Hematopoietic multipotent progenitor cell treated with erythropoietin and hydrocortisone succinate and interleukin-3 and kit ligand, for 15 days (in vitro differentiated cells): Measurements from ENCODE around the gene UBE2J1.
"Not testable (repeated sequence)": the region's sequence is repeated elsewhere in the genome, so short reads cannot be mapped to it uniquely, and the experiment has no call there.

Experiments used
- DNase-seq: peaks from one replicate; pipeline ENCODE4 v3.0.0-alpha.2; 2015; ENCODE audit warnings: low spot score

Gene UBE2J1, protein sequence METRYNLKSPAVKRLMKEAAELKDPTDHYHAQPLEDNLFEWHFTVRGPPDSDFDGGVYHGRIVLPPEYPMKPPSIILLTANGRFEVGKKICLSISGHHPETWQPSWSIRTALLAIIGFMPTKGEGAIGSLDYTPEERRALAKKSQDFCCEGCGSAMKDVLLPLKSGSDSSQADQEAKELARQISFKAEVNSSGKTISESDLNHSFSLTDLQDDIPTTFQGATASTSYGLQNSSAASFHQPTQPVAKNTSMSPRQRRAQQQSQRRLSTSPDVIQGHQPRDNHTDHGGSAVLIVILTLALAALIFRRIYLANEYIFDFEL

DNA sequence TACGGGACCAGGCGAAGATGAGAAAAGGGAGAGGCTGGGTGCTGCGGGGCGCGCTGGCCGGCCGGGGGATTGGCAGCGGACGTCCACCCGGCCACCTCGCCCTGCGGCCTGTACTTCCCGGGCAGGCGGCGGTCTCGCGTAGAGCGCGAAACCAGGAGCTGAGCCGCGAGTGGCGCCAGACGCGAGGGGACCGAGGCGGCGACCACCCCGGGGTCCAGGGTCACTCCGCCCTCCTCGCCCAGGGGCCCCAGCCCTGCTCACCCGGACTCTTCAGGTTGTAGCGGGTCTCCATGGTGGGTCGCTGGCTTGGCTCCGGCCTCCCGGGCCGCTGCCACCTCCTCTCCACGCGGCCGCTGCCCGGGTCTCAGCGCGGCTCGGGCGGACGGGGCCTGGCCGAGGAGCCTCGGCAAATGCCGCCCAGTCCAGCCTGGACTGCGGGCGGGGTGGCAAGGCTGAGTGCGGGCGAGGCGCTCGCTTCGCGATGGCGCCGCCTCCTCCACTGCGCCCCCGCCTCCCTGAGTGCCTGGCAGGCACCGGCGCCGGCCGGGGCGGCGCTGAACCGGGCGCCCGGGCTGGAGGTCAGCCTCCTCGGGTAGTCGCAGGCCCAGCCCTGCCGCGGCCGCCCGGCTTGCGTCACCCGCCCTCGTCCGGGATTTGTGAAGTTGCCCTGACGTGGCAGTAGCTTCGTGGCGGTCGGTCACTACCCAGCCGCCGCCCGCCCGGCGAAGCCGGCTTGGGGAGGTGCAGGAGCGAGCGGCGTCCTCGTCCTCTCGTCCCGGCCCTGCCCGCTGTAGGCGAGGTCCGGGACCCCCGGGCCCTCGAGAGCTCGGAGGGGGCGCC is at the start of gene UBE2J1:
TSS of gene UBE2J1 (minus strand) at position 445 of the 840 bp plus-strand sequence. CDS start at position 292, 153 bp downstream.
- peak; percentile 85 for DNase-seq

DNA sequence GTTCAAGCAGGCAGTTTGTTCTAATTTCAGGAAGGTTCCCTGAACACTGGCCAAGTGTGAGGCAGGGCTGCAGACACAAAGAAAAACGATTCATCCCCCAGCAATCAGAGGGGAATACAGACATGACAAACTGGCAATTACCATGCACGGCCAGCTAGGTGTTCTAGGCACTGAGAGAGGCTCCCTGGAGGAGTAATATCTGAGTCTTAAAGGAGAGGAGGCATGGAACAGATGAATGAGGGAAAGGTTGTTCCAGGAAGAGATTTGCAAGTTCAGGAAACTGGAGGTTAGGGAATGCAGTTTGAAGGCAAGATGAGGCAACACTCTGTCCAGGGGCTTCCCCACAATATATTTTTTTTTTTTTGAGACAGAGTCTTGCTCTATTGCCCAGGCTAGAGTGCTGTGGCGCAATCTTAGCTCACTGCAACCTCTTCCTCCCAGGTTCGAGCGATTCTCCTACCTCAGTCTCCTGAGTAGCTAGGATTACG is 48.4 kb upstream of the UBE2J1 start:
- no peak for DNase-seq

DNA sequence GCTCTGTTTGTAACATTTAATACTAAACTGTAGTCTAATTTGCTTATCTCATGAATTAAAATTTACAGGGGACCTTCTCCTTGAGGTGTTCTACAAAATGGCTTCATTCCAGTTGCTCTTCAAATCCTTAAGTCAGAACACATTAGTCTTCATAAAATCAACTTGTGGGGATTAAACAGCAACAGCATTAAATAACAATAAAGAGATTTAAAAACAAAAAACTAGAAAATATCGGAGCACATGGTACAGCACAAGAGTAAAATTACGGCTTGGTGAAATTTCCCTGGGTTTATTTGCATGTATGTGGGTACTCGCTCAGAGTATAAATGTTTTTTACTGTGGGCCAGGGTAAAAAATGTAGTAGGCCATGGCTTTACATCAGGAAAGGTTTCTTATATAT is 47.5 kb upstream of the UBE2J1 start:
- no peak for DNase-seq

DNA sequence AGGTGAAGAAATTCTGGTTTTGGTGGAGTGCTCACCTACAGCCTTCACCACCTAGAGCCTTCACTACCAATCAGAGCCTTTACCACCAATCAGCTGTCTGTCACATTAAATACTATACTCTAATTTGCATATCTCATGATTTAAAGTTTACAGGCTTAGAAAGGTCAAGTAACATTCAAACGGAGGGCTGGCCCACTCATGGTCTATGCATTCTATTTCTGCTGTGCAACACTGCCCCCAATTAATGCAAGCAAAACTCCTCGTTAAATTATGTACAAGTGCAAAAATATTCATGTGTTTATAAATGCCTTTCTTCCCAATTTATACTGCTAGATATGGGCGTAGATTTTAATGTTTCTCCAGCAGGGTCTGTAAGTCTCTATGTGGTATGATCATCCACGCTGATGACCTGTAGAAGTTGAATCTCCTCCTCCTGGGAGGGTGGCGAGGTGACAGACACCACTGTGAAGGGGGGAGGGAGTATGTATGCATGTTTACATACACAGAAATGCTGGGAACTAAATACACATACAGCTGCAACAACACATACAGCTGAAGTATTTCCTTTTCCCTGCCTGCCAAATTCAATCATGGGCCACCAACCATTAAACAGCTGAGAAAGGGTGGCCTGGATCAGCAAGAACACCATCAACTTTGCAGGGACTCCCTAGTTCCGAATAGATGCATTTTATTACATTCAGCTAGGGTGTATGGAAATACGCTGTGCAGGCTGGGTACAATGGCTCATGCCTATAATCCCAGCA is 46.4 kb upstream of the UBE2J1 start:
- no peak for DNase-seq

DNA sequence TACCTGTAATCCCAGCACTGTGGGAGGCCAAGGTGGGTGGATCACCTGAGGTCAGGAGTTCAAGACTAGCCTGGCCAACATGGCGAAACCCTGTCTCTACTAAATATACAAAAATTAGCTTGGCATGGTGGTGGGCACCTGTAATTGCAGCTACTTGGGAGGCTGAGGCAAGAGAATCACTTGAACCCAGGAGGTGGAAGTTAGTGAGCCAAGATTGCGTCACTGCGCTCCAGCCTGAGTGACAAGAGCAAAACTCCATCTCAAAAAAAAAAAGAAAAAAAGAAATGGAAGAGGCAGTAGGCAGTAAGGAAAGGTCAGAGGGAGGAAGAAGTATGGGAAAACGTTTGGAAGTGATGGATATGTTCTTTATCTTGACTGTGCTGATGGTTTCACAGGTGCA is 45.4 kb upstream of the UBE2J1 start:
- not testable (repeated sequence) for DNase-seq

DNA sequence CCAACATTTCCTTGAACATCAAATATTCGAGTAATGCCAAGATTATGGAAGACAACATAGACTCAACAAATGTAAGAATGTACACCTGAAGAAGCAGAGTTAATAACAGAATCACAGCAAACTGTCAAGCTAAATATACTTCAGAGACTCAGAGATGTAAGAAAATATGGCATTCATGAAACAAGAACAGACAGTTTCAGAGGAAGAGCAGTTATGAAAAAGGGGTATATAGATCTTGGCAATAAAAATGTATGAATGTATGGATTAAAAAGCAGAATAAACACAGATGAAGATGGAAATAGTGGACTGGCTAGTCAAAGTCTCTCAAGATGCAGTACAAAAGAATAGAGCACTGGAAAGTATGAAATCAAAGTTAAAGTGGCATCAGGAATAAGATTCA is 41.1 kb upstream of the UBE2J1 start:
- no peak for DNase-seq

DNA sequence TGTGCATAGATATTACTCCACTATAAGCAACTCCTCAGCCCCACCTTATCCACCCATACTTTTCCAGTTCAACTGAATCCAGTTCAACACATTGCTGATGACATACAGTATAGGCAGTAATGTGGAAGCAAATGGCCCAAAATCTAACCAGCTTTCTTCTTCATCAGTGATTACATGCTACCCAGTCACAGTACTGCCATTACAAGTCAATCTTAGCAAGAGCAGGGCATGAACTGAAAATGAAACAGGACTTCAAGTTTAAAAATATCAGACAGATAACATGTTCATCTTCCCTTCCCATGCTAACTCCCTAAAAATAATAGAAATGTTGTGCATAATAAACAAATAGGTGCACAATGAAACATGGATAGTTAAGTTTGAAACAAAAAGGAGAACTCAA is 40.3 kb upstream of the UBE2J1 start:
- no peak for DNase-seq

DNA sequence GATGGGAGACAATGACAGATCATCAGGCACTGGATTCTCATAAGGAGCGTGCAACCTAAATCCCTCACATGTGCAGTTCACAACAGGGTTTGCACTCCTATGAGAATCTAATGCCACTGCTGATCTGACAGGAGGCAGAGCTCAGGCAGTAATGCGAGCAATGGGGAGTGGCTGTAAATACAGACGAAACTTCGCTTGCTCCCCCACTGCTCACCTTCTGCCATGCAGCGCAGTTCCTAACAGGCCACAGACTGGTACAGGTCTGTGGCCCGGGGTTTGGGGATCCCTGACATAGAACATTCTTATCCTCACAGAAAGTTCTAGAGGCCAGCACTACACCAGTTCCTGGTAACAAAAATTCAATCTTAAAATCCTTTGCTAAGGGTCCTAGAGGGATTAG is 36.3 kb upstream of the UBE2J1 start:
- no peak for DNase-seq

DNA sequence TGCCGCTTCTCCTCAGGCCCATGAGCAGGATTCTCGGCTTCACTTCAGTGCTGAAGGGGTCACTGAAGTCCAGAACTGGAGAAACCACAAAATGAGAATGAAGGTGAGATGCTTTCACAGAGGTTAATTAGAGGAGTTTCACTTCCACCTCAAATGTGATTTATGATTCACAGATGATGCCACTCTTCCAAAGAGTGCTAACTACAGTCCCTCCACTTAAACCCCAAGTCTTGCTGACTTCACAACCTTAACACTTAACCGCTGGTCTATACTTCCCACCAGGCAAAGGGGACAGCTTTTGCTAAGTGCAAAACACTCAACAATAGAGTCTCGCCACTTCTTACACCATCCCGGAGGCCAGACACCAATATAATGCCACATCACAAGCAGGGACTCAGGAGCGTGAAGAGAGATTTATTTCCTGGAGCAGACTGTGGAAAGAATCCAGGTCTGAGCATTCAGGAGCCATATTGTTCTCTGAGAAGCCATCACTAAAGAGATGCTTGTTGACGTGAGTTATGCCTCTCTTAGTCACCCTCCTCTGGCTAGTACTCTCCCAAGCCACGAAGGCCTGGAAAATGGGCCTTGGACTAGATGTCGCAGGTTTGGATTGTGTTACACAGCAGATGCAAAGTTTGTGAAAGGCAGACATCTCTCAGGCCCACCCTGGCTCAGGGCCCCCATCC is 35.1 kb upstream of the UBE2J1 start:
- no peak for DNase-seq

DNA sequence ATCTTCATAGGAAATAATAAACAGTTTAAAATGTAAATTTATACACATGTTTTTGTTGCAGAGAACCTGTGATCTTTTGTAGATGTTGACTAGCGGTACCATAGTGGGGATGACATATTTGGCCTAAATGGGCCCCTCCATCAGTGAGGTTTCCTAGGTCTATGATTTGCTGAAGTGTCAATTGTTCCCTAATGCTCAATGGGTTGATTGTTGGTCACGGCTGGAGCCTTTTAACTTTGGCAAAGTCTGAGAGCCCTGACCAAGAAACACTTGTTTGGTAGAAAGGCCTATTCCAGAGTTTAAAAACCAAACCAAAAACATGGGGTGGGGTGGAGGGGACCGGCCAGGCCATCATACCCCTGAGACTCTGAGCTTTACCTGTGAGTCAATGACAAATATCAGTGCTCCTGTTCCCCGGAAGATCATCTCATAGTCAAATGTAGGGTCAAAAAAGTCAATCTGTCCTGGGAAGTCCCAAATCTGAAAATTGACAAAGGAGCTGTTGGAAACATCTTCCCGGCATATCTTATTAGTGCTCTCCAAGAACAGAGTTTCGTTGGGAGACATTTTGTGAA is 34.5 kb upstream of the UBE2J1 start:
- DNase-seq: no peak

DNA sequence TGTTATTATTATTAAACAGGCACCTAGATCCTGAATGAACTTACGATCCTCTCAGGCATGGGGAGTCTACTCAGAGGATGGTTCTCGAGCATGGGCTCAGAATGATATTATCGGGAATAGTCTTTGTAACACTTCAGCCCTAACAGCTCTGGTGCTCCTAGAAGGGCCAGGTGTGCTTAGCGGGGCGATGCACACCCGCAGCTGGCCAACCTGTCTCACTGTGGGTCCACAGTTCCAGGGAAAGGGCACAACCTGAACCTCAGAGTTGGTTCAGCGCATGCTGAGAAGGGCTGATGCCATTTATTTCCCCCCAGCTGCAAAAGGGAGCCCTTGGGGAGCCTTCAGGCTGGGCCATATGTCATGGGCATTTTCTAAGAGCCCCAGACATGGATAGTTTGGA is 33.3 kb upstream of the UBE2J1 start:
- DNase-seq: no peak

DNA sequence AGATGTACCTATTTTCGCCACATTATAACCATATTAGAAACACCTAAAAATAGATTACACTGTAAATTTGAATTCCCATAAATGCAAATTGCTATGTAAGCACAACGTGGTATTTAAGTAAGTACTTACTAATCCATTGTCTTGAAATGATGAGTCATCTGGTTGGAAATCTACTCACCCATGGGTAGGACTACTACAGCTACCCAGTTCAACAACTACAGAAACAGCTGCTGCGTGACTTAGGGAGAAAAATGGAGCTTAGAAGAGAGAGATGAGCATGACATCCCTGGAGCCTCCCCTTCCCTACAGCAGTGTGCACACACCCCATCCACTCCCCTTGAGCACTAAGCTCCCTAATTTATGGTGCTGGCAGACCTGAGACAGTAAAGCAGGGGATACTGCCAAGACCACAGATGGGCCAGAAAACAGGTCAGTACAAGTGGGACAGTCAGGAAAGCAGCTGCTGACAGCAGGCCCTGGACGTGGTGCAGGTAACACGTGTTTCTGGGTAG is 32.7 kb upstream of the UBE2J1 start:
- DNase-seq: no peak

DNA sequence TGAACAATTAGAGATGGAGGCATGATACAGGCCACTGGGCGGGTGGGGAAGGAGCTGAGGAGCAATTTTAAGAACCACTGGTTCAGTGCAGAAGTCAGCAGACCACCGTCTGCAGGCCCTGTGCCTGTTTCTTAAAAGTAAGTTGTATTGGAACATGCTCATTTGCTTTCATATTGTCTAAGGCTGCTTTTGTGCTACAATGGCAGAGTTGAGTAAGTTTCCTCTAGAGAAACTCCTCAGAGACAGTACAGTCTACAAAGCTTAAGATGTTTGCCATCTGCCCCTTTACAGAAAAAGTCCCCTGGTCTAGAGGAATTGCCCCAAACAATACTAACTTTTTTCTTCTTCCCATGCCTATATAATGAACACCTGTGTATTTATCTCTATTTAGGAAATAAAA is 28.5 kb upstream of the UBE2J1 start:
- no peak for DNase-seq

DNA sequence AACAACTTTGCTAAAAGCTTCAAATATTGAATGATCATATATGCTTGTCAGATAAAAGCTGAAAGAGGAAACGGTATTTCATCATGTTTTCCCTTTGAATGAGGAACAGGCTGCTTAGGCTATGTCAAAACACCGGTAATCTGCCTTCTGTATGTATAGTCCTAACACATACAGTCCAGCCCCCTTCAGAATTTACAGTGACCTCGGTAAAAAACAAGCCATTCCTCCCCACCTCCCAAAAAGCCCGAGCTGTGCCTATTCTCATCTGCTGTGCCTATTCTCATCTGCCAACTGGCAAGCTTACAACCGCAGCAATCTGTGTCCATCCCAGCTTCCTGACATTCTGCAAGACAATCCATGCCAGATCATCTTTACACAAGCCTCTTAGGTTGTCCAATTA is 26.8 kb upstream of the UBE2J1 start:
- no peak for DNase-seq

DNA sequence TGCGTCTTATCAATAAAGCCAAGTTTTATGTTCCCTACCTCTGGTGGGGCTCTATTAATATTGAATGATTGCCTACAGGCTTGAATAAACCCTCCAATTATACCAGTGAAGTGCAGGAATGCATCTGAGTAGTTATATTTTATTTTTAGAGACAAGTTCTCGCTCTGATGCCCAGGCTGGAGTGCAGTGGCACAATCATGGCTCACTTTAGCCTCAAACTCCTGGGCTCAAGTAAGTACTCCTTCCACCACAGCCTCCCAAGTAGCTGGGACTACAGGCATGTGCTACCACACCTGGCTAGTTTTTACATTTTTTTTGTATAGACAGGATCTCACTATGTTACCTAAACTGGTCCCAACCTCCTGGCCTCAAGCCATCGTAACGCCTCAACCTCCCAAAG is 26.1 kb upstream of the UBE2J1 start:
- DNase-seq: no peak

DNA sequence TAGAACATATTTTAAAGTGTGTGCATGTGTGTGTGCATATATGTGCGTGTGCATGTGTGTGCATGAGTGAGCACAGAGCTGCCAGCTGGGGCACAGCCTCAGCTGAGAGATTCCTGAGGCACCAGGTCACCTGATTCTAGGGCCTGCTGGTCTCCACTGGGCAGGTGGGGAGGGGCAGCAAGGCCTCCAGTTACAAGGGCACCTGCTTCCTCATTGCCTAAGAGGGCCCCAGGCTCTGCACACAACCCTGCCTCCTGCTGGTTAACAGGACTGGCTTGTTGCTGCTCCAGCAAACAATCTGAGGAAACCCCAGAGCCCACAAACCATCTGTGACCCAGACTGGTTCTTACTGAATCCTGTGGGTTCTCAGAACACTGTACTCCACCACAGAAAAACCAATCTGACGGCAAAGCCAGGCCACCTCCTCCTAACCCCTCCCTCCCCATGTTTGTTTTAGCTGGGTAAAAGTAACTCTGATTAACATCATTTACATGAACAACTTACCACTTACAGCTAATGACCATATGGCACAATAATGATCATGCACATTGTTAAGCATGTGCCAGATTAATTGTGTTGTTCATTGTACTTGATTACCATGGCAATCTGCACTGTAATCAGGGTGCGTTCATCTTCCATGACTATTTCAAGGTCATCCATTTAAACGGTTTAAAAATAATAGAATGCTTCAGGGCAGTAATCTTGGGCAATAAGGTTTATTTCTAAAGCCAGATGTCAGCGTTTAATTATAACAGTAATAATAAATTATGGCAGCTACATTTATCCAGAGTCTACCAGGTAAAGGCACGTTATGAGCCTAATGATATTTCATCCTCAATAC is 23.1 kb upstream of the UBE2J1 start:
- no peak for DNase-seq

DNA sequence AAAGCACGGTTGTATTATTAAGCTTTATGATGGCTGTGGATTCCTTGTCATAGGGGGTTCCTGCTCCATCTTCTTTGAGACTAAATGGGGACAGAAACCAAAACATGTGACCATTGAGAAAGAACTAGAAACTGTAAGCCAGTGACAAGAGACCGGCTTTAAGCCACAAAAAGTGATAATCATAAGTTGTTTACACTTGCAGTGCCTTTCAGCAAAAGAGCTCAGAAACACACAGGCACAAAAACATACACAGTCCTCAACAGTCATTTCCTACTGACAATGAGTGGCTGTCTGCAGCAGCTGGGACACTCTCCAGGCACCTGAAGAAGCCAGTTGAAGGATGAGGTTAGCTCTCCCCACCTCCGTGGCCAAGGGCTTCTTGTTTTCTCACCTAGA is 20.0 kb upstream of the UBE2J1 start:
- no peak for DNase-seq

DNA sequence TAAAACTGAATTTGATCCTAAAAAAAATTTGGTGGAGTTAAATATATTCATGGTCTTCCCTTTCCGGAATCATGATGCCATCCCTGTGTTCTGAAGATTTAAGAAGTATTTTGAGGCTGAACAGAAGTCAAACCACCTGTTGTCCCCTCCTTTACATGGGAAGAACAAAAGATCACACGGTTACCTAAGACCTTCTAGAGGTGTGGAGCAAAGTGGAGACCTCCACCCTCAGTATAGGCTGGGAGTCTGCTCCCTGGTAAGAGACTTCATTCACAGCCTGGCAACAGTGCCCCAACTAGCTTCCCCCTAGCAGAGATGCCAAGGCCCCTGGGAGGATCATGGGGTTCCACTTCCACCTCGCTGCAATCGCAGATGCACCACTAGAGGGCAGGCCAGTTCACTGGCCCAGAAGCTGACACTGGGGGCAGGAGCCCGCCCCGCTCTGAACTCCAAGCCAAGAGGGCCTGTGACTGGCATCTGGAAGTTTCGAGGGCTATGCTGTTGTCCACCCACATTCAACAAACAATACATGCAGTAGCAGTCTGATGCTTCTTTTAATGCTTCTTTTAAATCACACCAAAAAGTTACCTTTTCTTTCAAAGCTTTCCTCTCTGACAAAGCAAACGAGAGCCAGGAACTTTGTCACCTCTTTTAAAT is 19.5 kb upstream of the UBE2J1 start:
- DNase-seq: peak; percentile 74

DNA sequence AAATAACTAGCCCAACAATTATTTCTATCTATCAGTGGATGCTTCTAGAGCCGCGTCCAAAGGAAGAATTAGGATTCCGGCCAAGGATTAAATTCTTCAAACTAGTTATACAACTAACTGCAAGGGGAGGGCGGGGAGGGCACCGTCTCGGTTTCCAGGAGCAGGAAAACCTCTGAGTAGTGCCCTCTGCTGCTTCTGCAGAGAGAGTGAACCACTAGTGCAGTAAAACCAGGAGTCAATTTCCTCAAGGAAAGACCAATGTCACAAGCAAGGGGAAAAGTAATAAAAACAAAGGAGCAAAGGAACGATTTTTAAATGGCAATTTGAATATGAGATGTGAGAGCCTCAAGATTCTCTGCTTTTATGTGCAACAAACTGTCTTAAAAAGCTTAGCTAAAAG is 16.5 kb upstream of the UBE2J1 start:
- DNase-seq: no peak

DNA sequence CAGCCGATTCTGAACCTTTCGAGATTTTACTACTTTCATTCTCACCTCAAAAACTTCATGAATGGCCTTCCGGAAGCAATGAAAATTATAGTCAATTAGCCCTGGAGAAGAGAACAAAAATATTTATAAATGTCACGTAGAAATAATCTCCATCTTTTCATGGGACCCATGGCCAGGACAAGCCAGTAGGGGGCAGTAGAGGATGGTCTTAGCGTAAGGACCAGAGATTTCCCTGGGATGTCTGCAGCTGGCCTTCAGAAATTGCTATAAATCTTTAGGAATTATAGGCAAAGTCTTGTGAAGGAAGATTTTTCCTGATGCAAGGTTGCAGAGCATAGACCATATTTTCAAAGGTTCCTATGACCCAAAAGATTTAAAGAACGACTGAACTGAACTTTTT is 15.6 kb upstream of the UBE2J1 start:
- DNase-seq: peak; percentile 67
